ENCODE measurements around the gene TNKS1BP1. TPM values are rescaled to one million over a fixed set of nuclear protein-coding genes. Genes with fewer than 3 reads are reported as not detected.
"Not testable (repeated sequence)": the region's sequence is repeated elsewhere in the genome, so short reads cannot be mapped to it uniquely, and the experiment has no call there.

The TNKS1BP1 gene
- total RNA-seq, 1 experiment from 2014 or later, result 198 TPM

GRCh38 chr11:57301711-57302423, 22.9 kb downstream of the TNKS1BP1 start:
- Mint-ChIP-seq H3K4me1 (ENCODE audit: insufficient read depth, unreplicated experiment) (peaks cover 27% of the 10 kb centered on the region), H3K9me3 (ENCODE audit: unreplicated experiment) (no peaks in the 10 kb centered on the region), H3K4me3 (ENCODE audit: unreplicated experiment) (no peak overlapping the region), H3K27ac (ENCODE audit: low read depth, unreplicated experiment) (peak overlapping the region; percentile 12), H3K27me3 (ENCODE audit: insufficient read depth, unreplicated experiment) (no peaks in the 10 kb centered on the region), H3K36me3 (ENCODE audit: insufficient read depth, unreplicated experiment) (peaks cover 99% of the 10 kb centered on the region)
- CTCF ChIA-PET, result interaction anchor here (0.9 to 1.2 kb wide), 2 partner anchors 8 to 10 kb away, joined by 3 read pairs; no protein-coding TSS in a partner anchor
- POLR2A ChIA-PET, result interaction anchor here (0.6 to 13.4 kb wide), 4 partner anchors 8 to 1252 kb away, joined by 5 to 362 read pairs (median 156); partner anchors contain the start of gene TNKS1BP1
- TSS peak; percentile 2 for BruUV-seq (replicated peaks)
- DNase-seq (ENCODE audit: unreplicated experiment), result no peak
- intact Hi-C loops (cut with micrococcal nuclease), result no loop called here
- no peak for TF ChIP-seq CTCF (IDR thresholded peaks at IDR 0.05; ENCODE audit: unreplicated experiment)

- Mint-ChIP-seq H3K27me3 (ENCODE audit: insufficient read depth, unreplicated experiment) (no peaks in the 10 kb centered on the region), H3K4me3 (ENCODE audit: unreplicated experiment) (no peak overlapping the region), H3K27ac (ENCODE audit: low read depth, unreplicated experiment) (peak overlapping the region; percentile 12), H3K4me1 (ENCODE audit: insufficient read depth, unreplicated experiment) (peaks cover 35% of the 10 kb centered on the region), H3K9me3 (ENCODE audit: unreplicated experiment) (no peaks in the 10 kb centered on the region), H3K36me3 (ENCODE audit: insufficient read depth, unreplicated experiment) (peaks cover 98% of the 10 kb centered on the region)
- no TSS peak for BruUV-seq (replicated peaks)
- ChIA-PET CTCF (interaction anchor here (1.2 kb wide), 1 partner anchor 11 kb away, joined by 3 read pairs; no protein-coding TSS in a partner anchor), POLR2A (interaction anchor here (0.6 to 1.1 kb wide), 2 partner anchors 11 to 25 kb away, joined by 3 read pairs; no protein-coding TSS in a partner anchor)
- no peak for DNase-seq (ENCODE audit: unreplicated experiment)
- no peak for TF ChIP-seq CTCF (IDR thresholded peaks at IDR 0.05; ENCODE audit: unreplicated experiment)
- intact Hi-C loops (cut with micrococcal nuclease), result no loop called here
These were observed 24.0 kb downstream of the TNKS1BP1 start for GRCh38 chr11:57300785-57301184.

GRCh38 chr11:57299150-57299737, 25.5 kb downstream of the TNKS1BP1 start:
- BruUV-seq (replicated peaks), result no TSS peak
- ChIA-PET POLR2A (interaction anchor here (0.7 to 1.7 kb wide), 3 partner anchors 13 to 353 kb away, joined by 3 to 5 read pairs (median 3); no protein-coding TSS in a partner anchor), CTCF (interaction anchor here (0.6 kb wide), 1 partner anchor 225 kb away, joined by 3 read pairs; no protein-coding TSS in a partner anchor)
- Mint-ChIP-seq H3K4me1 (ENCODE audit: insufficient read depth, unreplicated experiment) (peaks cover 41% of the 10 kb centered on the region), H3K4me3 (ENCODE audit: unreplicated experiment) (no peak overlapping the region), H3K27me3 (ENCODE audit: insufficient read depth, unreplicated experiment) (no peaks in the 10 kb centered on the region), H3K27ac (ENCODE audit: low read depth, unreplicated experiment) (no peak overlapping the region), H3K36me3 (ENCODE audit: insufficient read depth, unreplicated experiment) (peaks cover 92% of the 10 kb centered on the region), H3K9me3 (ENCODE audit: unreplicated experiment) (no peaks in the 10 kb centered on the region)
- intact Hi-C loops (cut with micrococcal nuclease), result no loop called here
- TF ChIP-seq CTCF (IDR thresholded peaks at IDR 0.05; ENCODE audit: unreplicated experiment), result no peak
- no peak for DNase-seq (ENCODE audit: unreplicated experiment)

GRCh38 chr11:57297221-57297620, 27.5 kb downstream of the TNKS1BP1 start:
- intact Hi-C loops (cut with micrococcal nuclease), result no loop called here
- H3K27me3 Mint-ChIP-seq (ENCODE audit: insufficient read depth, unreplicated experiment), result no peaks in the 10 kb centered on the region
- H3K27ac Mint-ChIP-seq (ENCODE audit: low read depth, unreplicated experiment), result peak overlapping the region; percentile 73
- H3K36me3 Mint-ChIP-seq (ENCODE audit: insufficient read depth, unreplicated experiment), result peaks cover 72% of the 10 kb centered on the region
- H3K4me3 Mint-ChIP-seq (ENCODE audit: unreplicated experiment), result no peak overlapping the region
- ChIA-PET CTCF (interaction anchor here (5.1 kb wide), 1 partner anchor 24 kb away, joined by 27 read pairs; no protein-coding TSS in a partner anchor), POLR2A (interaction anchor here (0.8 to 9.1 kb wide), 5 partner anchors 10 to 26 kb away, joined by 3 to 283 read pairs (median 93); partner anchors contain the start of gene TNKS1BP1)
- no peak for TF ChIP-seq CTCF (IDR thresholded peaks at IDR 0.05; ENCODE audit: unreplicated experiment)
- H3K9me3 Mint-ChIP-seq (ENCODE audit: unreplicated experiment), result no peaks in the 10 kb centered on the region
- BruUV-seq (replicated peaks), result no TSS peak
- no peak for DNase-seq (ENCODE audit: unreplicated experiment)
- H3K4me1 Mint-ChIP-seq (ENCODE audit: insufficient read depth, unreplicated experiment), result peaks cover 36% of the 10 kb centered on the region

GRCh38 chr11:57296205-57296604, 28.5 kb downstream of the TNKS1BP1 start:
- H3K4me1 Mint-ChIP-seq (ENCODE audit: insufficient read depth, unreplicated experiment), result peaks cover 36% of the 10 kb centered on the region
- peak overlapping the region; percentile 73 for H3K27ac Mint-ChIP-seq (ENCODE audit: low read depth, unreplicated experiment)
- H3K9me3 Mint-ChIP-seq (ENCODE audit: unreplicated experiment); intact Hi-C loops (cut with micrococcal nuclease); H3K4me3 Mint-ChIP-seq (ENCODE audit: unreplicated experiment); BruUV-seq (replicated peaks); H3K27me3 Mint-ChIP-seq (ENCODE audit: insufficient read depth, unreplicated experiment): not testable (repeated sequence)
- POLR2A ChIA-PET, result interaction anchor here (0.8 to 9.1 kb wide), 6 partner anchors 11 to 455 kb away, joined by 3 to 283 read pairs (median 58); partner anchors contain the start of gene TNKS1BP1
- CTCF ChIA-PET, result interaction anchor here (0.5 to 5.1 kb wide), 4 partner anchors 16 to 47 kb away, joined by 3 to 31 read pairs (median 16); no protein-coding TSS in a partner anchor
- peaks cover 62% of the 10 kb centered on the region for H3K36me3 Mint-ChIP-seq (ENCODE audit: insufficient read depth, unreplicated experiment)
- peak; percentile 55 for DNase-seq (ENCODE audit: unreplicated experiment)

All from MCF 10A (cell line).